Aortic smooth muscle cell (primary cell): ENCODE data around the gene NUBPL. TPM values are rescaled to one million over a fixed set of nuclear protein-coding genes. Genes with fewer than 3 reads are reported as not detected.

Experiments used
- total RNA-seq: library from RNA; depleted of rRNA; stranded (reverse); fragments of >200 nt; gene quantifications from 2 replicates; pipeline ENCODE4 v1.2.3, GENCODE V29; 2014

NUBPL gene
- 11.1 TPM in 2 replicates for total RNA-seq

GRCh38 chr14:31561155-31561846 is at the start of gene NUBPL:
TSS of gene NUBPL (plus strand) at chr14:31561404. CDS start at chr14:31561440, 36 bp downstream.

Other genes starting within 250 kb of the NUBPL start
- 62.0 and 76.5 TPM in 2 replicates for gene HEATR5A, start 140.9 kb upstream of the NUBPL start, total RNA-seq
- 38.9 and 41.1 TPM in 2 replicates for gene DTD2, start 103.9 kb upstream of the NUBPL start, total RNA-seq
- not detected in 2 replicates for gene GPR33, start 73.4 kb upstream of the NUBPL start, total RNA-seq